Ishikawa (cell line): Measurements from ENCODE around the gene PPP1R27.

Experiments used
- EP300 ChIP-seq: IDR thresholded peaks from 2 replicates; pipeline ENCODE4 v1.6.1; 2012; ENCODE audit warnings: borderline replicate concordance
- NFIC ChIP-seq: IDR thresholded peaks from 2 replicates; pipeline ENCODE4 v1.6.1; 2012
- RAD21 ChIP-seq: IDR thresholded peaks from 2 replicates; pipeline ENCODE4 v1.6.1; 2012; ENCODE audit warnings: low read depth
- TCF12 ChIP-seq: IDR thresholded peaks from 2 replicates; pipeline ENCODE4 v1.6.1; 2012; ENCODE audit warnings: low read depth
- ZBTB7A ChIP-seq: IDR thresholded peaks from 2 replicates; pipeline ENCODE4 v1.6.1; 2012; ENCODE audit warnings: low read depth

DNA sequence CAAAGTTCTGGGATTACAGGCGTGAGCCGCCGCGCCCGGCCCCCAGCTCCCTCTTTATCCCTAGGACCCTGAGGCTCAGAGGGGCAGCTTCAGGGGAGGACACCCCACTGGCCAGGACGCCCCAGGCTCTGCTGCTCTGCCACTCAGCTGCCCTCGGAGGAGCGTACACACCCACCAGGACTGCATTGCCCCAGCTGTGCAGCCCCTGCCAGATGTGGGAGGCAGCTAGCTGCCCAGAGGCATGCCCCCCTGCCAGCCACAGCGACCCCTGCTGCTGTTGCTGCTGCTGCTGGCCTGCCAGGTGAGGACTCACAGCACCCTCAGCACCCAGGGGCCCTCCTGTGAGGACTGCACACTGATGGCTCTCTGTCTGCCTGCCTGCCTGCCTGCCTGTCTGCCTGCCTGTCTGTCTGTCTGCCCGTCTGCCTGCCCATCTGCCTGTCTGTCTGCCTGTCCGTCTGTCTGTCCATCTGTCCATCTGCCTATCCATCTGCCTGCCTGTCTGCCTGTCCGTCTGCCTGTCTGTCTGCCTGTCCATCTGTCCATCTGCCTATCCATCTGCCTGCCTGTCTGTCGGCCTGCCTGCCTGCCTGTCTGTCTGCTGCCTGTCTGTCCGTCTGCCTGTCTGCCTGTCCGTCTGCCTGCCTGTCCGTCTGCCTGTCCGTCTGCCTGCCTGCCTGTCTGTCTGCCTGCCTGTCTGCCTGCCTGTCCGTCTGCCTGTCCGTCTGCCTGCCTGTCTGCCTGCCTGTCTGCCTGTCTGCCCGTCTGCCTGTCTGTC lies 25.9 kb downstream of the PPP1R27 start:
- TF ChIP-seq RAD21 = no peak
- TF ChIP-seq NFIC = no peak
- TF ChIP-seq ZBTB7A = no peak
- no peak for TF ChIP-seq EP300
- no peak for TF ChIP-seq TCF12
